Measurements from ENCODE around the gene DHRS3.

DNA sequence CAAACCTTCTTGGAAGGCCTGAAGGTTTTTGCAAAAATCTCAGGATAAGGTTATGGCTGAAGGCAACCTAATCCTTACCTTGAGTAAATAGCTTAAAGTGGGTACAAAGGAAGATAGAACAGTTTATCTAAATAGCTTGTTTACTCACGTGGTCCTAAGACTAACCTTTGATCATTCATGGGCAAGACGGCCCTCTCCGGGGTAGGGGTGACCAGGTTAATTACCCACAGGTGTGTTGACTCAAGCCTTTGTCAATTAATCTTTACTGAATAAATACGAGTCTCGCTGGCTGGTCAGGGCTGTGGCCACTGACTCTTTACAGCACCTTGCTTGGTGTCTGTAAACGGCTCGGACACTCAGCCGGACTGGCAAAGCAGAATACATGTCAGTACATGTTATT is 36.6 kb upstream of the DHRS3 start:
- TF ChIP-seq, protein P1, sequence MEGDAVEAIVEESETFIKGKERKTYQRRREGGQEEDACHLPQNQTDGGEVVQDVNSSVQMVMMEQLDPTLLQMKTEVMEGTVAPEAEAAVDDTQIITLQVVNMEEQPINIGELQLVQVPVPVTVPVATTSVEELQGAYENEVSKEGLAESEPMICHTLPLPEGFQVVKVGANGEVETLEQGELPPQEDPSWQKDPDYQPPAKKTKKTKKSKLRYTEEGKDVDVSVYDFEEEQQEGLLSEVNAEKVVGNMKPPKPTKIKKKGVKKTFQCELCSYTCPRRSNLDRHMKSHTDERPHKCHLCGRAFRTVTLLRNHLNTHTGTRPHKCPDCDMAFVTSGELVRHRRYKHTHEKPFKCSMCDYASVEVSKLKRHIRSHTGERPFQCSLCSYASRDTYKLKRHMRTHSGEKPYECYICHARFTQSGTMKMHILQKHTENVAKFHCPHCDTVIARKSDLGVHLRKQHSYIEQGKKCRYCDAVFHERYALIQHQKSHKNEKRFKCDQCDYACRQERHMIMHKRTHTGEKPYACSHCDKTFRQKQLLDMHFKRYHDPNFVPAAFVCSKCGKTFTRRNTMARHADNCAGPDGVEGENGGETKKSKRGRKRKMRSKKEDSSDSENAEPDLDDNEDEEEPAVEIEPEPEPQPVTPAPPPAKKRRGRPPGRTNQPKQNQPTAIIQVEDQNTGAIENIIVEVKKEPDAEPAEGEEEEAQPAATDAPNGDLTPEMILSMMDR (IDR thresholded peaks at IDR 0.05): no peak
- no peak for TF ChIP-seq POLR2A (IDR thresholded peaks at IDR 0.05)
- no peak for TF ChIP-seq POLR2AphosphoS5 (IDR thresholded peaks at IDR 0.05)
